ENCODE results near the gene THRSP.

DNA sequence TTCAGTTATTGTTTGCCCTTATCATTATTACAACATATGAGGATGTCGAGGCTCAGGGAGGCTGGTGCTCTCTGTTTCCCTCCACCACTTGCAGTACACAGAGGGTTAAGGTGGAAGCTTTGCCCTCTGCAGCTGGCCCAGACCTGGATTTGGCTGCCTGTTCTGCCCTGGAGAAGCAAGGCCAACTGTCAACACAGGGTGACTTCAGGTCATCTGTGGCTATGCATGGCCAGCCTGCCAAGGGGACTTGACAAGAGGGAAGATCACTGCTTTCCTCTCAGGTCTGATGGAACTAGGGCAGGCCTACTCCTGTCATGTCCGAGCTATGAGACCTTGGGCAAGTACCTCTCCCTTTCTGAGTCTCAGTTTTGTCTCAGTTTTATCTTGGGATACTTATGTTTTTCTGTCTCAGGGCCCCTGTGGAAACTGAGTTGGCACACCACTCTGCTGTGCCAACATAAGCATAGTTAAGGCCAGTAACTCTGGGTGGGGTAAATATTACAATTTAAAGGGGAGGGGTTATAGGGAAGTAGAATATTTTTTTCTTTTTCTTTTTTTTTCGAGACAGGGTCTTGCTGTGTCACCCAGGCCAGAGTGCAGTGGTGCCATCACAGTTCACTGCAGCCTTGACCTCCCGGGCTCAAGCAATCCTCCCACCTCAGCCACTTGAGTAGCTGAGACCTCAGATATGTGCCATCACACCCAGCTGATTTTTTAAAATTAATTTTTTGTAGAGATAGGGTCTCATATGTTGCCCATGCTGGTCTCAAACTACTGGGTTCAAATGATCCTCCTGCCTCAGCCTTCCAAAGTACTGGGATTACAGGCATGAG, 2.4 kb upstream of the THRSP start:
- TF ChIP-seq POLR2AphosphoS5 (IDR thresholded peaks at IDR 0.05; ENCODE audit: low read depth, low read length) (no peak), SRF (IDR thresholded peaks at IDR 0.05; ENCODE audit: low read depth, low read length) (no peak), CTCF (IDR thresholded peaks at IDR 0.05; ENCODE audit: control extremely low read depth in 1 of 3, insufficient read depth in 1 of 3, low read depth in 1 of 3, low read length in 3 of 3) (no peak), CEBPB (IDR thresholded peaks at IDR 0.05; ENCODE audit: low read depth, low read length) (no peak), CHD2 (IDR thresholded peaks at IDR 0.05; ENCODE audit: low read length) (no peak), POLR2A (IDR thresholded peaks at IDR 0.05; ENCODE audit: control extremely low read depth in 1 of 2, low read depth in 2 of 2, low read length in 2 of 2) (no peak)
